Right renal cortex interstitium (tissue), 3 donors: ENCODE results near the gene SLC6A17. TPM values are rescaled to one million over a fixed set of nuclear protein-coding genes. Genes with fewer than 3 reads are reported as not detected.

Experiments
- DNase-seq, 3 donors: peaks; one replicate each; pipeline ENCODE4 v3.0.0-alpha.2; 2013; ENCODE audit warnings: low read depth in 3 of 3, low spot score in 2 of 3
- polyA plus RNA-seq, 3 donors: library from polyadenylated mRNA; unstranded; fragments of 120-200 nt; gene quantifications; one replicate each; pipeline ENCODE4 v1.2.1, GENCODE V29; 2013; ENCODE audit not compliant: insufficient read length in 3 of 3

Gene SLC6A17
- polyA plus RNA-seq, 3 donors, result 0.79 to 0.89 (median 0.83) TPM

DNA sequence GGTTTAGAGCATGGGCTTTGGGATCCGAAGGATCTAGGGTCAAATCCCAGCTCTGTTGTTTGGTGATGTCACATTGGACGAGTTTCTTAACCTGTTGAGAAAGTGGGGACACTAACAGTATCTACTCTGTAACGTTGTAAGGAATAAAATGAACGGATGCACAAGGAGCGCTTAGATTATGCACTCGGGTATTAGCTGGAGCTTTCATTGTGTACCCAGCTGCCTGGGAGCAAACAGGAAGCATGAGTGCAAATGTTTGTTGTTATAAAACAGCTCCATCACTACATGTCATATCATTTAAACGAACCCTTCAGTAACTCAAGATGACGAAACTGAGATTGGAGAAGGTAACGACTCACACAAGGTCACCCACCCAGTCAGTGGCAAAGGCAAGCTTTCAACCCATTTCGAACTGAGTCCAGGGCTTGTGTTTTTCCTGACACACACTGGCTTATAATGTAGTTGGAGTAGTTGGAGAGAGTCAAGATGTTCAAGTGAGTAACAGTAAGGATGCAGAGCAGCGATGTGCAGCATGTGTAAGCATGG, 16.2 kb upstream of the SLC6A17 start:
- no peak for DNase-seq

GRCh38 chr1:110135246-110135645, 15.0 kb upstream of the SLC6A17 start:
- DNase-seq, result no peak

- no peak for DNase-seq
Measured at GRCh38 chr1:110135666-110136065, 14.6 kb upstream of the SLC6A17 start.

DNA sequence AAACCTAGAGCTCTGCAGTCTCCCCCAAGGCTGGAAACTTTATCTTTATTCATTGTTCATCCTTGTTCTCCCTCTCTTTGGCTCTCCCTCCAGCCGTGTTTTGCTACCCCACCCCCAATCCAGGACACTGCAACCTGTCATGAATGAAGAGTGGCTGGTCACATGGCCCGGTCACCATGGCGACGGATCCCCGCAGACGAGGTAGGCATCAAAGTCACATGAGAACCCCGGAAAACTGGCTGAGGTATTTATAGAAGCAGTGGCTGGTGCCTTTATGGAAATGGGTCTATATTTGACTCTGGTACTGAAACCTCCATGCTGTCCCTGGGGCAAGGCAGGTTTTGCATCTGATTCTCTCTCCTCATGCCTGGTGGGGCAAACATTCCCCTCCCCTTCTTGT, 13.4 kb upstream of the SLC6A17 start:
- no peak for DNase-seq

DNA sequence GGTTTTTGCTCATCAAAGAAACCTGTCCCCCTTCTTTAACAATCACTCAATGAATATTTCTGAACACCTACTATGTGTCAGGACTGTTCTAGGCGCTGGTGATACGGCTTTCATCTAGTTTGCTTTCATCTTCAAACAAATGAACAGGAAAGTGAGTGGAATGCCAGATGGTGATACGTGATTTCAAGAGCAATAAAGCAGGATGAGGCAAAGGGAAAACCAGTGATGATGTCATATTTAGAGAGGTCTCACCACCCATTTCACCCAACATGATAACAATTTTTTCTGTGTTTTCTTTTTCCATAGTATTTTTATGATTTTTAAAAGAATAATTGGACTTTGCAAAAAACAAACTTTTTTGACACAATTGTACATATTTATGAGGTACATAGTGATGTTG, 11.3 kb upstream of the SLC6A17 start:
- DNase-seq, result no peak

GRCh38 chr1:110144366-110144765, 5.9 kb upstream of the SLC6A17 start:
- no peak for DNase-seq

- DNase-seq, result no peak
Measured at GRCh38 chr1:110148961-110149360, 1.3 kb upstream of the SLC6A17 start.

DNA sequence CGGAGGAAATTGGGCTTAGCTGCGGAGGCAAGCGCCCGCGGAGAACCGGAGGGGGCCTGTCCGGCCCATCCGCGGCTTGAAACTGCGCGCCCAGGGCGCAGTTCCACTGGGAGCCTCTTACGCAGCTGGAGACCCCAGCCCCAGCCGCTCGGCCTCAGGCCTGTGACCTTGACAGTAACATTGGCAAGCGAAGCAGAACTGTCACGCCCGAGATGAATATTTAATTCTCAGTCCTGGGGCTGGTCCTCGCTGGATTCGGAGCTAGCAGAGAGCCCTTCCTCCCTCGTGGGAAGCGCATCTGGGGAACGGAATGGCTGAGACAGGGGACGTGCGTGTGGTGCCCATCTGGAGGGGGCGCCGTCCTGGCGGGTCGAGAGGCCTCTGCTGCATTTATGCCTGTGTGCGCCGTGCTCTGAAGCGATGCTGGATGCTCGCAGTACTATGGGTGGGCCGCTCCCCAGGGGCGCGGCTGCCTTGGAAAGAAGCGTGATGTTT, 928 bp downstream of the SLC6A17 start:
- DNase-seq, result no peak

DNA sequence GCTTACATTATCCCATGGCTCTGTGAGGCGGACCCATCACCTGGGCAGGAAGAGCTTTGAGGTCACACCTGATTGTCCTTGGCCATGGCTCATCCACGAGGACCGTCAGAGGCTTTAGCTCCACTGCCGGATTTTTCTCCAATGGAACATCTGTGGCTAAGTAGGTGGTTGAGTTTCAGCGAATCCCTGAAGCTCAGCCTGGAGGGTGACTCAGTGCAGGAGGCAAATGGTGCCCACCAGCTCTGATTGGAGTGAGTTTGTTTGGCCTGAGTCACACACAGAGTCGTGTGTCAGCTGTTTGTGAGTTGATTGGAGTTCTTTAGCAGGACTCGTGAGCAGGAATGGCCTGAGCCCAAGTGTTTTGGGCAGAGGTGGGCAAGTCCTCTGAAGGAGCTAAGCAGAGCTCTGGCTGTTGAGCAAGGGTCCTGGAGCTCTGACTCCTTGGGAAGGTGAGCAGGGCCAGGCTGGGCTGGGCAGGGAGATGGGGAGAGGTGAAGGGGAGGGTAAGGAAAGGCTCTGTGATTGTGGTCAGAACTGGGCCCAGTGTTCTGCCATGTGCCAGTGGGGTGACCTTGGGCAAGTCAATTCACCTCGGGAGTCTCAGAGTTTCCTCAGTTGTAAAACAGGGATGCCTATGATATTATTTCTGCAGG, 2.0 kb downstream of the SLC6A17 start:
- no peak for DNase-seq

DNA sequence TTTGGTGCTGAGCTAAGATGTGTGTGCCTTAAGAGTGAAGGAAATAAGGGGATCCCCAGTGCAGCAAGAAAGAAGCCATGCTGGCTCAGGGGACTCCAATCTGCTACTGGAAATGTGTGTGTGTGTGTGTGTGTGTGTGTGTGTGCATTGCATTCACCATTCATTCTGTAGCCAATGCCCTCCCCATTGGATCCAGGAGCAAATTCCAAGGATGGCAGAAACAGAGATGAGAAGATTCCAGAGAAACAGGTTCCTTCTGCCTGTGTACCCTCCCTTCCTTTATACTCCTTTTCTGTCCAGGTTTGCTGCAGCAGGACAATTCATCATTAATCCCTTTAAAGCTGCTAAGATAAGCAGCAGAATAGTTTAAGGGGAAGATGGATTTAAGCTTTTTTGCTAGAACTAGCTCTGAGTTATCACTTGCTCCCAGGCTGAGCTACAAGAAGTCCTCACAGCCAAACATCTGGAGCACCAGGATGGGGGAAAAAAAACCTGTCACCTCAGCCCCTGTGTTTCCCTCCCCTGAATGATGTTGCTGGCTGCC, 3.2 kb downstream of the SLC6A17 start:
- no peak for DNase-seq

- DNase-seq, result peak; percentile 32 to 70 (median 59)
Measured at GRCh38 chr1:110155878-110156522, 5.7 kb downstream of the SLC6A17 start.

- no peak for DNase-seq
Measured at GRCh38 chr1:110158261-110158660, 8.0 kb downstream of the SLC6A17 start.

DNA sequence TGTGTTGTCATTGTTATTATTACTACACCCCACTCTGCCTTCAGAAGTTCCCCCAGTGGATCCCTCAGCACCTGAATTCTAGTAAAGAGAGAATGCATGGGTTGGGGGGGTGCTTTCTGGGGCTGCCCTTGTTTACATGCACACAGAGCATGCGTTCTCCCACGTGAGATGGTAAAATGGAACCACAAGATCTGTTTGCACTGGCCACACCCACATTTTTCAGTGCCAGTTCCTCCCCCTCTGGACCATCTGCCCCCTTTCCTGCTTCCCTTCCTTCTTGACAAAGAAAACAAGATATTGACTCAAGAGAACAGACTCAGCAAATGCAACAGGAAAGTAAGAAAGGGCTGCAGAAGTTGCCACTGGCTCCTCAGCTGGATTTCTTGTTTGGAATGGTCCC, 8.9 kb downstream of the SLC6A17 start:
- no peak for DNase-seq

GRCh38 chr1:110160538-110161100, 10.3 kb downstream of the SLC6A17 start:
- DNase-seq, result no peak

- no peak for DNase-seq
Measured at GRCh38 chr1:110161165-110161564, 10.9 kb downstream of the SLC6A17 start.

DNA sequence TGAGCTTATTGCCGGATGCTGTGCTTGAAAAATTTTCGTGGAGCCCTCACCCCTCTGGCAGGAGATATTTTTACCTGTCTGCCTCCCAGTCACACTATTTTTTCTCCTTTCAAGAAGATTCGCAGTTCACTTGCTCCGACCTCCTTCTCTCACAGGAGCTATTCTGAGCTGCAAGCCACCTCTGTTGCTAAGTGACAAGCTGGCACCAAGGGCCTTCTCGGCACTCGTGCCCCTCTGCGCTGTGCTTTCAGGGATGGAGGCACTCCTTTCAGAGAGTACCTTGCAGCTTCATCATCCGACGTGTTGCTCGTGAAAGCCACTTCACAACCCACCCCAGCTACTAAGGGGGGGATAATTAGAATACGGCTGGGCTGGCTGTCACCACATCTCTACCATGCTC, 11.6 kb downstream of the SLC6A17 start:
- DNase-seq, result no peak

DNA sequence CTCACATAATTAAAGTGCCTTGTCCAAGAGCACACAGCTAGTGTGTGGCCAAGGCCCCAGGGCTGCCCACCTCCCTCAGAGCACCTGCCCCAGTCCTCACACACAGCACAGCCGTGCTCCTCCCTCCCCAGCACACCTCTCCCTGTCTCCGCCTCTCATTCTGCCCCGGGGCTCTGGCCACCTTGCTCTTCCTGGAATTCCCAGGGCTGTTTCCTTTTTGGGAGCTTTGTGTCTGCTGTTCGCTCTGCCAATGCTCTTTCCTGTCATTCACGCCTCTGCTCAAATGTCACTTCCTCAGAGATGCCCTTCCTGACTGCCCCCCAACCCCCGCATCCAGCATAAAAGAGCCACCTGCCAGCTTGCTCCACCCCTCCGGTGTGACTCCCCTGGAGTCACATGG, 13.3 kb downstream of the SLC6A17 start:
- no peak for DNase-seq

GRCh38 chr1:110164725-110165350, 14.5 kb downstream of the SLC6A17 start:
- no peak for DNase-seq

GRCh38 chr1:110165761-110166231, 15.5 kb downstream of the SLC6A17 start:
- DNase-seq, result no peak

DNA sequence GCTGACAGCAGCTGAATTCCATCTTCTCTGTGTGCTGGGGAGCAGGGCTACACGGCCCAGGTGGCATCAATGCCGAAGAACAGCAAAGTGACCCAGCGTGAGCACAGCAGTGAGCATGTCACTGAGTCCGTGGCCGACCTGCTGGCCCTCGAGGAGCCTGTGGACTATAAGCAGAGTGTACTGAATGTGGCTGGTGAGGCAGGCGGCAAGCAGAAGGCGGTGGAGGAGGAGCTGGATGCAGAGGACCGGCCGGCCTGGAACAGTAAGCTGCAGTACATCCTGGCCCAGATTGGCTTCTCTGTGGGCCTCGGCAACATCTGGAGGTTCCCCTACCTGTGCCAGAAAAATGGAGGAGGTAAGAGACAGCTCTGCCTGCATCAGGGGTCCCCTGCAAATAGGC, 16.6 kb downstream of the SLC6A17 start:
- DNase-seq, result no peak
